HG03565 (cell line): ENCODE measurements around the gene MYB.
"Not testable (repeated sequence)": the region's sequence is repeated elsewhere in the genome, so short reads cannot be mapped to it uniquely, and the experiment has no call there.

ENCODE experiments used
- ATAC-seq: cut with Tn5 transposase; IDR thresholded peaks from one replicate; pipeline ENCODE4 v1.9.1; 2021; ENCODE audit warnings: mild to moderate bottlenecking, moderate library complexity; ENCODE audit not compliant: unreplicated experiment

Gene MYB

DNA sequence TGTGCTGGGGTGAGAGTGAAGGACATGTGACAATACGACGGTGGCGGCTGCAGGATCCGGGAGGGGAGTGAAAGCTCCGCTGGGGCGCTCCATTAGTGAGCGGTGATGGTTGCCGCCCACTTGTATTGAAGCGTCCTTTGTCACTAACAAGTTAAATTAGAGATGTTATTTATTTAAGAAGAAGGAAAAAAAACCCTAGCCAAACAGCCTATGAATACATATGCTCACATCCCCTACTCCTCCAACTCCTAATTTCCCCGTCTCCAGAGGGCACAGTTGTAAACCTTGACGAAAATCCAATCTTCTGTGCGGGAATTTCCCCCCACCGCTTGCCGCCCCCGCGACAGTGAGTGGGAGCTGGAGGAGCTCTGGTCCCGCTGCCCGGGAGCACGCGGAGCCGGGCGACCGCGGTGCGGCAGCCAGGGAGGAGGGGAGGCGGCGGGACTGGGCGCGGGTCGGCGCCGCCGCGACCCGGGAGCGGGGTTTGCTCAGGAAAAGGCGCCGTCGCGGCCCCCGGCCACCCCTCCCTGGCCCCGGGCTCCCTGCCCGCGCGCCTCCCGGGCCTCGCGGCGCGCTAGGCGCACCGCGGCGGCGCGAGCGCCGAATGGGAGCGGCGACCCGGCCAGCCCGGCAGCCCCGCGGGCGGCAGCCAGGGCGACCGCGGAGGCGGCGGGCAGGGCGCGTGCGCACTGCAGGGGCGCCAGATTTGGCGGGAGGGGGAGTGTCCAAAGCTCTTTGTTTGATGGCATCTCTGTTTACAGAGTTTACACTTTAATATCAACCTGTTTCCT lies at the start of gene MYB:
Gene MYB (plus strand): TSS at position 767 of the 791 bp plus-strand sequence. CDS start 206 bp downstream, outside the sequence.
- ATAC-seq: peak; percentile 19

DNA sequence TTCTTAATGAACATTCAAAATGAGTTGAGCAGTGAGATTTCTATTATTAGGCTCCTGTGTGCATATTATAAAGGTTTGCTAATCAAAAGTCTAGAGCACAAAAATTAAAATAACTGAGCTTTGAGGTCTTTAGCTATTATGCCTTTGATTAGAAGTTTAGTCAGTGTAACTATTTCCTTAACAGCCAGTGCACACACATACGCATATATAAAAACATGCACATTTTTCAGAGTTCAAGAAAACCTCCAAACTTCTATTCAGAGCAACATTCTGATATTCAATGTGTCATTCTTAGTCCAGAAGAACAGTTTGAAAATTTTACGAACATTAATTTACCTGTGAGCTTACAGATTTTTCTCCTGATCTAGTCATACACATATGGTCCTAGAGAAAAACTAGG lies 48.3 kb upstream of the MYB start:
- no peak for ATAC-seq

DNA sequence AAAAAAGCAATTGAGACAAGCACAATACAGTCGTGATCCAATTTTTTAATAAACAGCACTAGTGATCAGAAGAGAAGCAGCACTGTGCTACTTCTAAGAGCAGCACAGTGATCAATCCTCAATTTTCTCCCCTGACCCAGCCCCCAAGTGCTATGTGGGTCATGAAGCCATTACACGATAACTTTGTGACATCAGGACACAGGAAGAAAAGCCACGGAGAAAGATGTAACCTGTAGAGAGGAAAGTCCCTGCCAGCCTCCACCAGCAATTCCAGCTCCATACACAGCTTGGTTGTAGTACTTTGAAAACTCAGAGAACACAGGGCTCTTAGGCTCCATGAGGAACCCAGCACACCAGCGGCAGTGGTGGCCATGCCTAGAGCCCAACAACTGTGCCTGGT lies 45.3 kb upstream of the MYB start:
- no peak for ATAC-seq

DNA sequence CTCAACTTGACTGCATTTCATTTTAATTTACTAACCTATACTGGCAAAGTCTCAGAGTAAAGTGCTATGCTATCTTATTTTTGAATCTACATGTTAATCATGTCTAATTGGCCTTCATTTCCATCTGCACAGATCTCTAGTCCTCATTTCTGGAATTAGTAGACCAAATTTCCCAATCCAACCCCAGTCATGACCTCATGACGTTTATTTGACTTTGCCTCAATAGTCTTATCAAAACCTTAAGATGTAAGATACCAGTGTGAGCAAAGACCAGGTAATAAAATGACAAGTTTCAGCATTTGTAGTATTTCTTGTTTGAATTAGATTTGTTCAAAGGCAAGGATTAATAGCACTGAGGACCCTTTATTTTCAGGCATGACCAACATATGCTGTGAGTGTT lies 43.3 kb upstream of the MYB start:
- no peak for ATAC-seq

DNA sequence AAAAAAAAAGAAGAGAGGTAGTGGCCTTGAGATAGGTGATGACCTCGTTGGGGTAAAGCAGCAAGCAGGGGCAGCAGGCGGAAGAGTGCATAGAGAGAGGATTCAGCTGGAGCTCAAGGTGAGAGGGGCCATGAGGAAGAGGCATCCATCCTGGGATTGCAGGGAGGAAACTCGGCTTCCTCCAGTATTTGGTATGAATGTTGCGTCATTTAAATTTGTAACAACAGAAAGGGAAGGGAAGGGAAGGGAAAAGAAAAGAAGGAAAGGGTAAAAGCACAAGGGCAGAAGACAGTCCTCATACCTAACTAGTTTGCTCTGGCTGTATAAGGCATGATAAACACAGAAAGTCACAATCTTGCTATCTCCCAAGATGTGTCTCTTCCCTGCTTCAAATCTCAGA lies 39.9 kb upstream of the MYB start:
- no peak for ATAC-seq

DNA sequence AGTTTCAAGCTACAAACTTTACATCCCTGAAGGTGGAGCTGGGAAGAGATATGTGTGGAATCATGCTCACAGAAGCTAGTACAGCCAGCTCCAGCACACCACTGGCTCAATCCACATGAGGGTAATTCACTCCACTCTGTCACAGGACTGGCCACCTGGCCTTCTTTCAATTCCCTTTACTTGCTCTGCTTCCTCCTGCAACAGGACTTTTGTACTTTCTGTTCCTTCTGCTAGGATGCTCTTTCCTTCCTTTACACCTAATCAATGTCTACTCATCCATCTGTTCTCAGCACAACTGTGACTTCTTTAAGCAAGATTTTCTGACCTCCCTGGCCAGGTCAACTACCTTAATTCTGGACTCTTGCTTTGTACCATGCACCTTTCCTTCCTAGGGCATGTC lies 39.4 kb upstream of the MYB start:
- ATAC-seq: no peak

DNA sequence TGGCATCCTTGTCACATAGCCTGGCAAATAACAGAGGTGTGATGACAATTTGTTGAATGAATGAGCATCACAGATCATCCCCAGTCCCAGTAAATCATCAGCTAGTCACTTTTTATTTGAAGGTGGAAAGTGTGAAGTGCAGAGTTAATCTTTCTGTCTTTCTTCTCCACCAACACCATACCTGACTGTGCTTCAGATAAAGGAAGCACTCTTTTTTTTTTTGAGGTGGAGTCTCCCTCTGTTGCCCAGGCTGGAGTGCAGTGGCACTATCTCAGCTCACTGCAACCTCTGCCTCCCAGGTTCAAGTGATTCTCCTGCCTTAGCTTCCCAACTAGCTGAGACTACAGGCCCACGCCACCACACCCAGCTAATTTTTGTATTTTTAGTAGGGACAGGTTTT lies 38.9 kb upstream of the MYB start:
- not testable (repeated sequence) for ATAC-seq

DNA sequence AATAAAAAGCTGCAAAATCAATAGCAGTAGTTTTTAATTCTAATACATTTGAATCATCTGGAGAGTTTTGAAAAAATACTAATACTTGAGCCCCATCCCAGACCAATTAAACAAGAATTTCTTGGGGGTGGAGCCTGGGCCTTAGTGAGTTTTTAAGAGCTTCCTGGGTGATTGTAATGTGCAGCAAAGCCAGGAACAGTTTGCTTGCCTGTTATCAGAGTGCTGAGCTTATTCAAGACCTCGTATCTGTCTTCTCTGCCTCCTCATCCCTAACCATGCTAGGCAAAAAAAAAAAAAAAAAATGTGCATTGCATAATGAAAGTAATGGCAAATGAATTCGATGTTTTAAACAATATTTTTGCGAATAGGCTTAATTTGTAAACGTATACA lies 36.4 kb upstream of the MYB start:
- no peak for ATAC-seq

DNA sequence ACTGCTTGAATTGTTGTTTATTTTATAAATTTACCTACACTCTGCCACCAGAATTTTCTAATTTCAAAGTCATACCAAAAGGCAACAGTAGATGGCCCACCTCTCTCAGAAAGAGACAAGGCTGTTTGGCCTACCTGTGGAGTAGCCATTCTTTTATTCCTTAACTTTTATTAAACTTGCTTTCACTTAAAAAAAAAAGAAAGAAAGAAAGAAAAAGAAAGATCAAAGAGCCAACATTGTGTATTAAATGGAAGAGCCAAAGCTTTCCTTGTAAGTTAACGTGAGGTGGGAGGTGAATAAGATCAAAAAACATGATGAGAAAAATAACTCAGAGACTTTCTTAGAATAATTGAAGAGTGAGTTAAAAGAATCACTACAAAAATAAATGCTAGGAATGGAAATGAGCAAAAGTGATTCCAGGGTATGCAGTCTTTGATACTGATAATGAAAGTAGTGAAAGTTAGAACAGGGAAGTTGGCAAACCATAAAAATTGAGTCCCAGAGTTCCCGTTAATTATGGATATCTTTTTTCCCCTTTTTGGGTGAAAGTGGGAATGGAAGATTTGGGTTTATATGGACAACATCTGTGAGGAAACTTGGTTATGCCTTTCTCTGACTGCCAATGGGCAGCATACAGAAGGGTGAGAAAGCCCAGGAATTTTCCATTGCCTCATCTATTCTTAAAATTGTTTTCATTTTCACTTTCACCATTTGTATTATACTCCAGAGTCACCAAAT lies 35.9 kb upstream of the MYB start:
- ATAC-seq: no peak

DNA sequence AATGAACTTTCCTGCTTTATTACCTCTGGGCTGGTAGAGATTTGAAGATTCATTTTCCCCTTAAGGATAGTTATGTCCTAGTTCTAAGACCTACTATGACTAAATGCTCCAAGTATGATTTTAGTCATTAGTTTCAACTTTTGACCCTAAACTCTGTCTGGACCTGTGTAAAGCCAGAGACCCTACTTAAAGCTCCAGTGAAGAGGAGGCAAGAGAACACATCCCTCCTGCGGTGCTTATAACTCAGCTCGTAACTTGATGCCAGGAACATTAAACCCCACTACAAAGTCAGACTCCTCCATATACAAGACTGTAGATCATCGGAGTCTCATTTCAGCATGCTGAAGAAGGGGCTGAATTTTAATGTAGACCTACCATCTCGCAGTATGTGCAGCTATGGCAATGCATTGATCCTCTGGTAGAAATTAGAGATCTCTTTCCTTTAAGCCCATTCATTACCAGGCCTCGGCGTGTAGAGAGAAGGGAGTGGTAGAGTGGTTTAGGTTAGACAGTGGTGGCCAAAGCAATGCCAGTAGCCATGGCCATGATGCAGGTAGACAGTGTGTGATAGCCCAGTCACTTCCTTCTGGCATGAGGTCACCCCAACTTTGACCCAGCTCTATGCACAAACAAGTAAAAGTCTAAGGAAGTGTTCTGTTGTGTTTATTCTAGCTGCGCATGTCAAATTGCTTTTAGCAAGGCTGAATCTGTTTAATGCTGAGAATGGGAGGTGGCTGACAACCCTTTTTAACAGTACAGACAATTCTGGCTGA lies 34.8 kb upstream of the MYB start:
- ATAC-seq: no peak

DNA sequence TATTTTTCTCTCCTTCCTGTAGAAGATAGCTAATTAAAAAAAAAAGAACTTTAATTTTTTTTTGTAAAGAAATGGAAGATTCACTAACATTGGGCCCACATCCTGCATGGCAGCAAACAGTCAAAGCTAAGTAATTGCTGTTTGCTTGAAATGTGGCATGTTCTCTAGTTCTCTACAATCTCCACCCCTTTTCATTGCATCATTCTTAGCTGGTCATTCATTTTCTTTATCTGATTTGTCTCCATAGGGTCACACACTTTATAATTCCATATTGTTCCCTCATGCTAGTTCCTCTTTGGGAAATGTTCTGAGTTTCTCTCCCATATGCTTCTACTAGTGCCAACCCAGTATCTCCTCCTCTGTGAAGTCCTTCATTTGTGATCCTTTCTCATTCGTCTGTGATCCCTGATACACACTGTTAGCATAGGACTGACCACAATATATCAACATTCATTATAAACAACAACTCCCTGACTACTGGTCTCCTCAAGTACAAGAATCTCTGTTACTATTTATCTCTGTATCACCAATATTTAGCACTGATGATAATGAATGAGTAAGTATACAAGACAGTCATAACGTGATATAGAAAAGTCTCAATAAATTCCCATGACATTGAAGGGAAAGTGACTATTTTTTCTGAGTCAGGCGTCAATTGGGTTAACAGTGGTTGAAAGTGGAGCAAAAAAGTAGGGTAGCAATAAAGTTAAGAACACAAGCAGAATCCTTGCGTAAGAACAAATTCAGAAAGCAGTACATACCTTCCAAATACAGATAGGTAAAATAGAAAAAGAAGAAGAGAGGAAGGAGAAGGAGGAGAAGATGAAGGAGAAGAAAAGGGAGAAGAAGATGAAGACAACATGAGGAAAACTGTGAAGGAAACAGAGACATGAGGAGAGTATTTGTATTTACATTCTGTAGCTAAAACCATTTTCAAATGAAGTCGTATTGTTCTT lies 33.2 kb upstream of the MYB start:
- ATAC-seq: no peak

DNA sequence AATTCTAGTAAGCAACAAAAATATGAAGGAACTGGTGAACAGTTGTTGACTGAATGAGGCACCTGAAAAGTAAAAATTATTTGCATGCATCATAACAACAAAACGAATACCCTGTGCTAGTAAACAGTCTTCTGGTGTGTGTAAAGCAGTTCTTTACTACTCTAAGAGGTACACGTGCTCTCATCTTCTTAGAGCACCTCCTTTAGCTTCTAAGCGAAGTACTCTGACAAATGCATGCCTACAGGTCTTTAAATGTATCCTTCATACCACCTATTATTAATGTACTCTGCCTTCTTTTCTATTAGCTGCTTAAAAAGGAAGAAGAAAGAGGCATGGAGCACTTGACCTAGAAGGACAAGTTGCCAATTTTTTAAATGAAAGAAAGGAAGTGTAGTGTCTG lies 32.2 kb upstream of the MYB start:
- ATAC-seq: no peak

DNA sequence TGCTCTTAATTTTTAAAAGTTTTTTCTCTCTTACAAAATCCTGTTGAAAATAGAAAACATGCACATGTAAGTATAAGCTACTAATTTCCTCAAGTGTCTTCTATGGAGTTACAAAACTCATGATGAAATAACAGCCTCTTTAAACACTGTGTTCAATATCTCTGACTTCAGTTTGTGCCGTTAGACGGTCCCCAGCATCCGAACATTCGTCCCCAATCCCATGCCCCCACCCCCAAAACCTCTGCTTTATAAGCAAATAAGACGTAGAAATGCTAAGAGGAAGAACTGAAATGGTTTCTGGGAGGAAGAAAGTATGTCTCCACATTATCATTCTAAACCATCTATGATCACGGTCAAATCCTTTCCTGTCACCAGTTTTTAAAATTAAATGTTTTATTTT lies 31.7 kb upstream of the MYB start:
- no peak for ATAC-seq

DNA sequence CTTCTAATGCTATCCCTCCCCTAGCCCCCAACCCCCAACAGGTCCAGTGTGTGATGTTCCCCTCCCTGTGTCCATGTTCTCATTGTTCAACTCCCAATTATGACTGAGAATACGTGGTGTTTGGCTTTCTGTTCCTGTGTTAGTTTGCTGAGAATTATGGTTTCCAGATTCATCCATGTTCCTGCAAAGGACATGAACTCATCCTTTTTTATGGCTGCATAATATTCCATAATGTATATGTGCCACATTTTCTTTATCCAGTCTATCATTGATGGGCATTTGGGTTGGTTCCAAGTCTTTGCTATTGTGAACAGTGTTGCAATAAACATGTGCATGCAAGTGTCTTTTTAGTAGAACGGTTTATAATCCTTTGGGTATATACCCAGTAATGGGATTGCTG lies 30.6 kb upstream of the MYB start:
- ATAC-seq: not testable (repeated sequence)

DNA sequence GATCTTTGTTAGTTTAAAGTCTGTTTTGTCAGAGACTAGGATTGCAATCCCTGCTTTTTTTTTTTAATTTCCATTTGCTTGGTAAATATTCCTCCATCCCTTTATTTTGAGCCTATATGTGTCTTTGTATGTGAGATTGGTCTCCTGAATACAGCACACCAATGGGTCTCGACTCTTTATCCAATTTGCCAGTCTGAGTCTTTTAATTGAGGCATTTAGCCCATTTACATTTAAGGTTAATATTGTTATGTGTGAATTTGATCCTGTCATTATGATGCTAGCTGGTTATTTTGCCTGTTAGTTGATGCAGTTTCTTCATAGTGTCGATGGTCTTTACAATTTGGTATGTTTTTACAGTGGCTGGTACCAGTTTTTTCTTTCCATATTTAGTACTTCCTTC lies 27.0 kb upstream of the MYB start:
- ATAC-seq: not testable (repeated sequence)

DNA sequence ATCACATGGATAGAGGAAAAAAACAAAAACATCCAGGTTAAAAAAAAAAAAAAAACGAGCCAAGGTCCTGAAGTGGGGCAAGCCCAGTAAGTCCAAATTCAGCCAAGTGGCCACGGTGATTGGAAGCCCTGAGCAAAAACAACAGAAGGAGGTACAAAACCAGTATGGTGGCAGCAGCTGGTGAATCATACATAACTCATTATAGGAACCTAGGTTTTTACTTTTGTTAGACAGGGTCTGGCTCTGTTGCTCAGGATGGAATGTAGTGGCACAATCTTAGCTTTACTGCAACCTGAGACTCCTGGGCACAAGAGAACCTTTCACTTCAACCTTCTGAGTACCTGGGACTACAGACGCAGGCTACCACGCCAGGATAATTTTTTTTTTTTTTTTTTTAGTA lies 22.7 kb upstream of the MYB start:
- no peak for ATAC-seq

DNA sequence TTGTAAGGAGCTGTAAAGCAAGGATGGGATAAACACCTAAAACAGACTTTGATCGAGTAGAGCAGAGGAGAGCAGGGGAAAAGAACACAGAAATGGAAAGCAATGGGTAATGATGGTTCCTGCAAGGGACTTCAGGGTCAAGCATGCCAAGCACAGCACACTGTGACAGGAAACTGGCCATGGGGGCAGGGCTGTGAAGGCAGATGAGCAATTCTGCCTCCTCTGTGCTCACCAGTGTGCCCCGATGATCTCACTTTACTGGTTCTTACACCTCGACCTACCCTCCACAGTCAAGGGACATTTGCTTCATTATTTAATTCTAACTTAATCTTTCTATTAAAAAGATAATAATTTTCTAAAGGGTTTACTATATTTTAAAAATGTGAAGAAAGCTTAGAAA lies 21.6 kb upstream of the MYB start:
- ATAC-seq: no peak

DNA sequence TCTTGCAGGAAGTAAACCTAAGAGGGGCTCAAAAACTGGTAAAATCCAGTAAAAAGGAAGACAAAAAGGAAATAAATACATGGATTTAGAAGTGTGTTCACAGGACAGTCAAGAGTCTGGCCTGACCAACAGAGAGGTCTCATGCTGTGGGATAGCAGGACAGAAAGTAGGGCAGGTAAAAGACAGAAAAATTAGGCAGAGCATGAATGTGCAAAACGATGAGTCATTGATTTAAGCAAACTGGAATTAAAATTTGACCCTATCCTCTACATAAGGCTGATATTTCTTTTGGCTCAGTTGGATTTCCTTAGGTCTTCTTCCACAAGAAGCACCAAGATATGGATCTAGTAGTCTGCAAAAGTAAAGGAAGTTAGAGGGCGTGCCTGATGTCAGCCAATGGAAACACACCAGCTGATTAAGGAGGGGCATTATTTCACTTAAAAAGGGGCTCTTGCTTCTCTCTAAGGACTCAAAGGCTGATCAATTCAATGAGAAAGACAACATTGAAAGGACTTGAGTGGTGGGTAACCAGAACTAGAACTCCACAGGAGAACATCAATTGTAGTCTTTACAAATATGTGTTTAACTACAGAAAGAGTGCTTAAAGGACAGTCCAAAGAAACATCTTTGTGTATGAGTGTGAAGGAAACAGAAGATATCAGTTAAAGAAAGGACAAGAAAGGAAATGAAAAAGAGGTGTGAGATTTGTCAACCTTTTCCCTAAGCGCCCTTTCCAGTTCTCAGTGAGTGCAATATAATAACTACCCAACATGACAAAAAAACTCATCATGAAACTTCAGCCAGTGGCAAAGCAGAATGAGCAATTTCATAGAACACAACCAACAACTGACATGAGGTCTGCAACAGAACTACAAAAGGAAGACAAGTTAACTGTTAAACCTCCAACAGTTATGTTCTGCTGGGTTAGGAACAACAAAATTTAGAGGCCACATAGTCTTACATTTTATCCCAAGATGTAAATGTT lies 19.4 kb upstream of the MYB start:
- no peak for ATAC-seq

DNA sequence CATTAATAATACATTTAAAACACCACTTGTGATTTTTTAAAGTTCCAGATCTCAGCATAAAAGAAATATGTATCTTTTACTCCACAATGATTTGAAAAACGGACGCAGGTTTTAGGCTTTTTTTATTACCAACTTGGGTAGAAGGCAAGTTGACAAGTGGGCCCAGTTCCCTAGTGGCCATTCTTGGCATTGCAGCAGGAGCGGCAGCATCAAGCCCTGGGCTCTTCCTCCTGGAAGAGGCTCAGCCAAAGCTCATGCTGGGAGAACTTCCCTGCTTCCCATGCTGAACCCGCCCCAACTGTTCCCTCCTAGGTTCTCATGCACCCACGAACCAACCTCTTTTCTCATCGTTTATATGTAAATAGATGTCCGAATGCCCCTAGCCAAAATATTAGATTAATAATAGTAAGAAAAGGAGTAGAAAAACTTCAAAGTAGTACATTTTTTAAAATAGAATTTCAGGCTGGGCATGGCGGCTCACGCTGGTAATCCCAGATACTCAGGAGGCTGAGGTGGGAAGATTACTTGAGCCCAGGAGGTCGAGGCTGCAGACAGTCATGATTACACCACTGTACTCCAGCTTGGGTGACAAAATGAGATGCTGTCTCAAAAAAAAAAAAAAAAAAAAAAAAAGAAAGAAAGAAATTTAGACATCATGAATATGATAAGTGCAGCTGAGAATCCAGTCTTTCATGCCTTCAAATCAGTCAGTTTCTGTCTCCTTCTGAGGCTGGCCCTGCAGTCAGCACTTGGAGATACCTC lies 18.2 kb upstream of the MYB start:
- no peak for ATAC-seq
